Tibial nerve (tissue), 4 donors: Measurements from ENCODE around the gene SERTM1.

ENCODE experiments used
- CTCF ChIP-seq, 5 experiments: fragments of 200-600 bp in 3 of 5; fragments of 450-650 bp in 2 of 5; sonication (generic) in 3 of 5; IDR thresholded peaks; one replicate each; pipeline ENCODE4 v1.5.1; 2016 to 2019; ENCODE audit warnings: antibody characterized with exemption in 5 of 5, mild to moderate bottlenecking in 3 of 5, moderate library complexity in 2 of 5
- EP300 ChIP-seq, 2 donors: sonication (generic); formaldehyde crosslinking; IDR thresholded peaks; one replicate each; pipeline ENCODE4 v1.6.1; 2017; ENCODE audit warnings: antibody characterized with exemption in 2 of 2, mild to moderate bottlenecking in 1 of 2

DNA sequence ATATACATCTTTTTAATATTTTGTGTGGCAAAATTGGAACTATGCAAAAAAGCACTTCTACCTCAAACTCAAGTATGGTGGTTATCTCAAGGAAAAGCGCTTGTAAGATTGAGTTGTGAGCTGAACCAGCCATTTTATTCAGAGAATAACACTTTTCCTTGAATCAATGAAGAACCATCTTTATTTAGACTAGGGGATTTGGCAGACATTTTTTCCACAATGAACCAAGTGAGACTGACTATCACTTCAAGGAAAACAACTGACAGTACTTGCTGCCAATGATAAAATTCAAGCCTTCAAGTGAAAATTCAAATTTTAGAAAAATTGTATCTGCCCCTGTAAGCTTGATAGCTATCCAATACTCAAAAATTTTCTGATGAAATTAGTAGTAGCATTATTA is 23.2 kb upstream of the SERTM1 start:
- TF ChIP-seq CTCF (IDR thresholded peaks at IDR 0.05): no peak
- no peak for TF ChIP-seq EP300 (IDR thresholded peaks at IDR 0.05)
